Measurements from ENCODE around the gene MYLK4. TPM values are rescaled to one million over a fixed set of nuclear protein-coding genes. Genes with fewer than 3 reads are reported as not detected.

MYLK4 gene
- total and polyA plus RNA-seq, 2 donors (not counting 3 experiments of a cell fraction or from before 2014, with no cell fraction given), result 0.41 to 0.62 TPM

DNA sequence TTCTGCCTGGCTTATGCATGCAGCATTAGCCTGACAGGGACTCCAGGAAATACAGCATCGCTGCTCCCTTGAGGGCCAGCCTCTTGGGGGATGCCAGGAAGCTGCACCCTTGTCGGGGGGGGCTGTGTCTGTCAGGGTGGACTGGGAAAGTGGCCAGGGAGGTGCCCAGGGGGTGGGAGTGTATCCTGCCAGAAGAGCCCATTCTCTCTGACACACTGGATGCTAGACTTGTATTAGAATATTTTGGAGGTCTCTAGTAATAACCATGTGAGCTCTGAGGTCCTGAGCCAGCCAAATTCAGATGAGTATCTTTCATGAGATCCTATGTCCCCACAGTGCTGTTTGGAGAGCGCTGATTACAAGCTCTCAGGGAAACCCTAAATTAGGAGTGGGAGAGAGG lies 89.1 kb downstream of the MYLK4 start:
- CTCF ChIA-PET, result interaction anchor here (1.8 kb wide), 1 partner anchor 9 kb away, joined by 4 read pairs; no protein-coding TSS in a partner anchor
- dilution Hi-C loops (cut with MboI; ENCODE audit: extremely low pct_ligation_motif_present, low sequenced_read_pairs), result no loop called here

More for the DNA sequence above, 89.1 kb downstream of the MYLK4 start:
- Histone ChIP-seq H3K27ac (ENCODE audit: insufficient read depth, low read depth, low read length) (no peak overlapping the region), H4K20me1 (replicated peaks; ENCODE audit: control insufficient read depth, extremely low read depth, insufficient read depth, low read length) (no peaks in the 10 kb centered on the region), H3K4me1 (ENCODE audit: control insufficient read depth, extremely low read depth, insufficient read depth, low read length) (no peaks in the 10 kb centered on the region), H3K9ac (replicated peaks; ENCODE audit: extremely low read depth, insufficient read depth, low read length) (no peak overlapping the region), H3K36me3 (ENCODE audit: control insufficient read depth in 2 of 2, extremely low read depth in 1 of 2, insufficient read depth in 2 of 2, low read length in 2 of 2) (no peaks in the 10 kb centered on the region), H3K9me1 (replicated peaks; ENCODE audit: control insufficient read depth, extremely low read depth, insufficient read depth, low read length) (no peaks in the 10 kb centered on the region), H3K9me3 (replicated peaks; ENCODE audit: control insufficient read depth, insufficient read depth, low read length) (no peaks in the 10 kb centered on the region), H3K4me2 (ENCODE audit: insufficient read depth, low read length) (no peak overlapping the region), H2AFZ (ENCODE audit: low read depth, low read length) (no peak overlapping the region), H3K79me2 (ENCODE audit: control insufficient read depth, insufficient read depth, low read length) (no peaks in the 10 kb centered on the region), H3K27me3 (ENCODE audit: control insufficient read depth in 2 of 2, insufficient read depth in 2 of 2, low read length in 2 of 2) (peaks cover 0 to 2% of the 10 kb centered on the region in 2 experiments), H3K4me3 (replicated peaks in 1 of 3; ENCODE audit: insufficient read depth in 1 of 3, low read depth in 1 of 3, low read length in 3 of 3) (no peak overlapping the region)
- no TSS peak for BruUV-seq (replicated peaks)
- FAIRE-seq, result no peak
- POLR2A ChIA-PET, result no interaction called here
- DNase-seq (ENCODE audit: low read depth, low spot score), result no peak
- intact Hi-C loops (cut with micrococcal nuclease), result no loop called here
- TF ChIP-seq POLR2A (IDR thresholded peaks at IDR 0.05; ENCODE audit: low read depth, low read length), result no peak
- TF ChIP-seq GATA2 (IDR thresholded peaks at IDR 0.05; ENCODE audit: insufficient read depth, insufficient read length, low read depth, low read length), result no peak
- no peak for TF ChIP-seq MYC (IDR thresholded peaks at IDR 0.05; ENCODE audit: low read depth, low read length)
- TF ChIP-seq, protein P1, sequence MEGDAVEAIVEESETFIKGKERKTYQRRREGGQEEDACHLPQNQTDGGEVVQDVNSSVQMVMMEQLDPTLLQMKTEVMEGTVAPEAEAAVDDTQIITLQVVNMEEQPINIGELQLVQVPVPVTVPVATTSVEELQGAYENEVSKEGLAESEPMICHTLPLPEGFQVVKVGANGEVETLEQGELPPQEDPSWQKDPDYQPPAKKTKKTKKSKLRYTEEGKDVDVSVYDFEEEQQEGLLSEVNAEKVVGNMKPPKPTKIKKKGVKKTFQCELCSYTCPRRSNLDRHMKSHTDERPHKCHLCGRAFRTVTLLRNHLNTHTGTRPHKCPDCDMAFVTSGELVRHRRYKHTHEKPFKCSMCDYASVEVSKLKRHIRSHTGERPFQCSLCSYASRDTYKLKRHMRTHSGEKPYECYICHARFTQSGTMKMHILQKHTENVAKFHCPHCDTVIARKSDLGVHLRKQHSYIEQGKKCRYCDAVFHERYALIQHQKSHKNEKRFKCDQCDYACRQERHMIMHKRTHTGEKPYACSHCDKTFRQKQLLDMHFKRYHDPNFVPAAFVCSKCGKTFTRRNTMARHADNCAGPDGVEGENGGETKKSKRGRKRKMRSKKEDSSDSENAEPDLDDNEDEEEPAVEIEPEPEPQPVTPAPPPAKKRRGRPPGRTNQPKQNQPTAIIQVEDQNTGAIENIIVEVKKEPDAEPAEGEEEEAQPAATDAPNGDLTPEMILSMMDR (IDR thresholded peaks at IDR 0.05; ENCODE audit: extremely low read depth in 1 of 2, insufficient read depth in 1 of 2, low read depth in 1 of 2, low read length in 2 of 2), result no peak
- TF ChIP-seq JUN (IDR thresholded peaks at IDR 0.05; ENCODE audit: borderline replicate concordance, insufficient read depth, insufficient read length, low read depth), result no peak
- TF ChIP-seq POLR2AphosphoS5 (IDR thresholded peaks at IDR 0.05; ENCODE audit: insufficient read depth, low read depth, low read length), result no peak
- no peak for TF ChIP-seq FOS (IDR thresholded peaks at IDR 0.05; ENCODE audit: borderline replicate concordance, insufficient read depth, low read length)
- TF ChIP-seq, protein P2, sequence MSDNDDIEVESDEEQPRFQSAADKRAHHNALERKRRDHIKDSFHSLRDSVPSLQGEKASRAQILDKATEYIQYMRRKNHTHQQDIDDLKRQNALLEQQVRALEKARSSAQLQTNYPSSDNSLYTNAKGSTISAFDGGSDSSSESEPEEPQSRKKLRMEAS (IDR thresholded peaks at IDR 0.05; ENCODE audit: insufficient read depth, insufficient read length), result no peak
- no peak for TF ChIP-seq EZH2 (IDR thresholded peaks at IDR 0.05; ENCODE audit: borderline replicate concordance, low read depth, low read length, severe bottlenecking)
